ENCODE measurements around the gene JAKMIP2.

DNA sequence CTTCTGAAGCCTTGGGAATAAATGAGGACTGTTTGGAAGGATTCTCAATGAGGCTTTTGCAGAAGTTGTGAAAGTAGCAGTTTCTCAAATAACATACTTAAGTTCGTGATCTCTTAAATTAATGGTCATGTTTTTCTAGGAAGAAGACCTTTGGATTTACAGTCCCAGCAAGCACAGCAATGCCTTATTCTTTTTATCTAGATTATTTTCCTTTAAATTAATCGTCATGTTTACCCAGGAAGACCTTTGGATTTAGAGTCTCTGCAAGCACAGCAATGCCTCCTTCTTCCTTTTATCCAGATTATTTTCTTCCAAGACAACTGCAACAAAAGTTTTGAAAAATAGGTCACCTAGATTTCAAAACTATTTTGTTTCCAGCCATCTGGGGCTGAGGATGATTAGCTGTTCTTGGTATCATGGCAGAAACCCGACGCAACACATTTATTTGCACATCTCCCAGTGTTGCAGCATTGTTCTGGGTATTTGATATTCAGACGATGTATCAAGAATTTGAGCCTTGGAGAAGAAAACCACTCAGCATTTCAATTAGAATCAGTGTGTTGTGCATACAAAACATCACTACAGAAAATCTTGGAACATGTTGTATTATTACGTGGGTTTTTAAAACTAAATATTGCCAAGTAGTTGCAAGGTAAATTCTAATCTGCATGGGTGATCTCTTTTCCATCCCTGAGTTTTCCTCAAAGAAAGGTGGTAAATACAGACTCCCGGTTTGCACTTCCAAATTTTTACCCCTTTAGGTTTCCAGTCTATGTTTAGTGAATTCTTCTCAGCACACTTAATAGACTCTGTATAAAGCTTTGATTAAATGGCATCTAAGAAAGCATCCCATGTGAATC lies 50.9 kb downstream of the JAKMIP2 start:
- TF ChIP-seq, protein P1, sequence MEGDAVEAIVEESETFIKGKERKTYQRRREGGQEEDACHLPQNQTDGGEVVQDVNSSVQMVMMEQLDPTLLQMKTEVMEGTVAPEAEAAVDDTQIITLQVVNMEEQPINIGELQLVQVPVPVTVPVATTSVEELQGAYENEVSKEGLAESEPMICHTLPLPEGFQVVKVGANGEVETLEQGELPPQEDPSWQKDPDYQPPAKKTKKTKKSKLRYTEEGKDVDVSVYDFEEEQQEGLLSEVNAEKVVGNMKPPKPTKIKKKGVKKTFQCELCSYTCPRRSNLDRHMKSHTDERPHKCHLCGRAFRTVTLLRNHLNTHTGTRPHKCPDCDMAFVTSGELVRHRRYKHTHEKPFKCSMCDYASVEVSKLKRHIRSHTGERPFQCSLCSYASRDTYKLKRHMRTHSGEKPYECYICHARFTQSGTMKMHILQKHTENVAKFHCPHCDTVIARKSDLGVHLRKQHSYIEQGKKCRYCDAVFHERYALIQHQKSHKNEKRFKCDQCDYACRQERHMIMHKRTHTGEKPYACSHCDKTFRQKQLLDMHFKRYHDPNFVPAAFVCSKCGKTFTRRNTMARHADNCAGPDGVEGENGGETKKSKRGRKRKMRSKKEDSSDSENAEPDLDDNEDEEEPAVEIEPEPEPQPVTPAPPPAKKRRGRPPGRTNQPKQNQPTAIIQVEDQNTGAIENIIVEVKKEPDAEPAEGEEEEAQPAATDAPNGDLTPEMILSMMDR (IDR thresholded peaks at IDR 0.05): no peak
- no peak for TF ChIP-seq POLR2A (IDR thresholded peaks at IDR 0.05)
- TF ChIP-seq EP300 (IDR thresholded peaks at IDR 0.05): no peak
